SIG-M5 treated with dmso at 0.1 percent for 504 hours (cell line): ENCODE results near the gene UQCR11.
"Not testable (repeated sequence)": the region's sequence is repeated elsewhere in the genome, so short reads cannot be mapped to it uniquely, and the experiment has no call there.

ENCODE experiments used
- DNase-seq: peaks from one replicate; lab custom pipeline; 2025; ENCODE audit not compliant: unreplicated experiment; lab: John Stamatoyannopoulos, UW

Gene UQCR11

DNA sequence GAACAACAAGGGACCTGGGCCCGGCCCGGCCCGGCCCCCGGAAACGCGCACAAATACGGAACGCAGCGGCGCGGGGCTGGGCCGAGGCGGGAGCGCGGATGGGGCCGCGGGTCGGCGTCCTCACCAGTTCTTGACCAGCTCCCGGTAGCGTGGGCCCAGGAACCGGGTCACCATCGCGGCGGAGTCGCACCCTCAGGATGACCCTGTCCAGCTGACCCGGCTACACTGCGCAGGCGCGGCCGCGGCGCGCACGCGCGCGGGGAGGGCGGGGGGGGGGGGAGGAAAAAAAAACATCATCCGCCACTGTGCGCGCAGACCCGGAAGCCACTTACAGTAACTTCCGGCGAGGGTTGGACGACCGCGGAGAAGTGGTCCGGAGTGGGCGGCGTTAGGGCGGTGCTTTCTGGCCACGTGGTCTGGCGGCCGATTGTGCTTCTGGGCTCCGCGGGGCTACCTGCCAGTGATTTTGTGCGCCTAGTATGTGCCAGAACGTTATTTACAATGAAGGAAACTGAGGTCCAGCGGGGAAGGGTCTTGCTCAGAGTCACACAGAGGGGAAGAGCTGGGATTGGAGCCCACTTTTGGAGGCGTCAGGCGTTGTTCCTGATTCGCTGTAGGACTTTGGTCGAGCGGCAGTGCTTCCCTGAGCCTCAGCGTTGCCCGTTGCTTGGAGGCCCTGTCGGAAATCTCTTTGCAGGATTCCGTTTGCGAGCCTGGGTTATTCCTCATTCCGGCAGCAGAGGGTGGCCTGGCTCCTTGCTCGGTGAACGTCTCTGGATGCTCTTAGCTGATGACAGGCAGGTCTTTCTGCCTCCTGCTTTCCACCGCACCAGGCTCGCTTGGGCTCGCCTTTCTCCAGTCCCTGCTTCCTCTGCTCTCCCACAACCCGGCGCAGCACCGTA is at the start of gene UQCR11:
UQCR11 (minus strand) TSS at position 227 of the 902 bp plus-strand sequence; CDS start at position 174, 53 bp downstream.
- DNase-seq, result peak; percentile 91

DNA sequence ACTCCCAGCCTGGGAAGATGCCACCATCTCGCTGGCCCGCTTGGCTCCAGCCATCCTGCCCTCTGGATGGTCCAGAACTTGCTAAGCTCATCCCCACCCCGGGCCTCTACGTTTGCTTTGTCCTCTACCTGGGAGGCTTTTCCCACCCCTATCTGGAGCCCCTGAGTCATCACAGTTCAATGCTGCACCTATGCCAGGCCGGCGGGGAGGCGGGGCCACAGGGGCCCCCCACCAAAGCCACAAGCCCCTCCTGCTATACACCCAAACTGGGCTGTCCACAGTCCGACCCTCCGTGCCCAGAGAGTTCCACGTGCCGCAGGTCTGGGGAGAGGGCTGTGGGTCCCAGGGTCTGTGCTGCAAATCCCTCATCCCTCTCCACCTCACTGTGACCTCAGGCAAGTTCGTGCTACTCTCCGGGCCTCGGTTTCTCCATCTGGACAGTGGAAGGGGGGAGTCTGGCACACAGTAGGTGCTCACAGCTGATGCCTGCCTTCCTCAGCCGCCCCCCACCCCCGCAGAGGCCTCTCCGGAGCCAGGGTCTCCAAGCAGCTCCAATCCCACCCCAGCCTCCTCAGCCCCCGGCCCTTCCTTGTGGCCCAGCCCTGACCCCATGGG is 49.0 kb upstream of the UQCR11 start:
- DNase-seq, result no peak

DNA sequence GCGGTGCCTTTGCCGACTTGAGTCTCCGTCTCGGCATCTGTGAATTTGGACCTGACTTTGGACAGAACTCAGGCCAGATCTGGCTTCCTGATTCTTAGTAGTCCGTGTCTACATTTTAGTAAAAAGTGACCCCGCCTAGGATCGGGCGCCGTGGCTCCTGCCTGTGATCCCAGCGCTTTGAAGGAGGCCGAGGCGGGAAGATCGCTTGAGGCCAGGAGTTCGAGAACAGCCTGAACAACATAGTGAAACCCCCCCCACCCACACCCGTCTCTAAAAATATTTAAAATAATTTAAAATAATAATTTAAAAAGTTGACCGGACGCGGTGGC is 48.0 kb upstream of the UQCR11 start:
- no peak for DNase-seq

DNA sequence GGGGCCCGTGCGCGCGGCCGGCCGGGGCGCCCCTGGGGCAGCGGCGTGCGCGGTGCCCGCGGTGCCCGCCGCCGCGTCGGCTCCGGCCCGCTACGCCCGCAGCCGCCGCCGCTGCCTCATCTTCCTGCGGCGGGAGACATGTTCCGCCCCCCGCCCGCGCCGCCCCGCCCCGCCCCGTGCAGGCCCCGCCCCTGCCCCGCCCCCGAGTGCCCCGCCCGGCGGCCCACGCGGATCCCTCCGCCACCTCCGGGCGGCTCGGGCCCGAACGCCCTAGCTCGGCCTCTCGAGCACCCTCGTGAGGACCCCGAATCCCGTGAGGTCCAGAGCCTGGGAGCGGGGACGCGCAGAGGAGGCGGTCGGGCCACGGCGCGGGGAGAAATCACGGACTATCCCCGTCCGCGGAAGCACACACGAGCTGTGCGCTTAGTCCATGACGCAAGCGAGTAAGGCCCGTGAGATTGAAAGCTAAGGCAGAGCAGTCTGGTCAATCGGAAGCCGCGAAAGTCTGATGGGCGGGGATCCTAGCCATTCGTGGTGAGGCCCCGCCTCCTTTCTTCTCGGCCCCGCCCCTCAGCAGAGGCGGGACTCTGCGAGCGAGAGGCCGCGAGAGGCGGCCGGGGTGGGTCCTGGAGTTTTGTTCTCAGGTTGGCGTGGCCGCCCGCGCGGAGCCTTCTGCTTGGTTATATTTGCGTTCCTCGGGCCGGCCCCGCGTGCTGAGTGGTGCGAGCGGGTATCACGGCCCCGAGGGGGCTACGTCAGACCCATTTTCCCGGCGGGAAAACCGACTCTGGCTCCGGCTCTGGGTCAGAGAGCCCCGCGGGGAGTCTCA is 47.4 kb upstream of the UQCR11 start, which contains the start of gene TCF3:
TCF3 (minus strand) TSS at position 145 of the 829 bp plus-strand sequence. CDS start 2,367 bp downstream, outside the sequence.
- DNase-seq, result peak; percentile 94

DNA sequence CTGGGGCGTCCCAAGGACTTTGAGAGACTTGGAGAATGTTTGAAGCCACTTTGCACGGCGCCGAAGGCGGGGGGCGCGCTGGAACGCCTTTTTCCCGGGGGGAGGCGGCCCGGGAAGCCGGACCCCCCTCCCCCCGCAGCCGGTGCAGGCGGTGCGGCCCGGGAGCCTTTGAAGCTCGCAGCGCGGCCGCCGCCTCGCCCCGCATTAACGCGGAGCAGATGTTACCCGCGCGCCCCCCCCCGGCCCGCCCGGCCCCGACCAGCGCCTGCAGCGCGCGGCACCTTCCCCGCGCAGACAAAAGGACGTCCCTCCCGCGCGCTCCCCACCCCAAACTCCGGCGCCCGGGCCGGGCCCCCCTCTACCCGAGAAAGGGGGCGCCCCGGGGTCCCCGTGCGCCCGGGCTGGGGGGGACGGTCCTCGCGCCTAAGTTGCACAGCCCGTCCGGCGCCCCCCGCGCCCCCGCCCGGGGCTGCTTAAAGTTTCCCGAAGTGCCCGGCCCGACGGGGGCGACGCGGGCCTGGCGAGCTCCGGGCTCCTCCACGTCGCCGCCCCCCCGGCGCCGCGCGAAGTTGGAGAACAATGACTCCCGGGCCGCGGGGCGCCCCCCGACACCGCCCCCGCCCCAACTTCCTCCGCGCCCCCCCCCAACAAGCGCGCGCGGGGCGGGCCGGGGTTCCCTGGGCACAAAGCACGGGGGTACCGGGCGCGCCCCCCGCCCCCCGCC is 46.5 kb upstream of the UQCR11 start:
- no peak for DNase-seq

DNA sequence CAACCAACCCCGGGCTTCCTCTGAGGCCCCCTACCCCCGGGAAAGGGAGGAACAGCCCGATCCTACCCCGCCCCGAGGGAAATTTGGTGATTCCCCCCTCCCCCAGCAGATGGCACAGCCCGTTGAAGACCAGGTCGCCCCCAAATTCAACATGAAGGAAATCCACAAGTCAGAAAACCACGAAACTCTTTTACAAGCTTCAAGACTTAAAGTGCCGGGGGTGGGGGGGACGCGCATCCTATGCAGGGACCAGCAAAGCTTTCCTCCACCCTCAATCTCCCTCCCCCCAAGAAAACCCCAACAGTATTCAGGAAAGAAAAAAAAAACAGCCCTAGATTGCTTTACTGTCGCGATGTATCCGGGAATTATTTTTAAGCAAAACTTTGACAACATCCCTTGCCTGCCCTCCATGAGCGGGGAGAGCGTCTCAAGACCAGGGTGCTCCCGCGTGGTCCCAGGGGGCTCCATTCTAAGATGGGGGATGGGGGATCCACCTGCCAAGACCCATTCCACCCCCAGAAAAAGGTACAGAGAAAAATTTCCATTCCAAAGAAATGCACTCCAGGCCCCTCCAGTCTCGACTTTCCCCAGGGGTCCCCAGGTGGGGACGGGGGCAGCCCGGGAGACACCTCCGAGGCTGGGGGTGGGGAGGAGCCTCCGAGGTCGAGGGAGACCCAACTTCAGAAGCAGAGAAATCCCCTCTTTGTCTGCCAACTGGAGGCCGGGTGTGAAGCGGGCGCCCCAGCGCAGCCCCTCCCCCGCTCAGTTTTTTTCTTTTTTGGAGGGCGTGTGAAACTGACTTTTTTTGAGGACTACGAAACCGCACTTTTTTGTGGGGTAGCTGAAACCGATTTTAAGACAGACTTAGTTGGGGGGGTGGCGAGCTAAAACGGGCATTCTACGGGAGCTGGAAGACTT is 45.6 kb upstream of the UQCR11 start:
- DNase-seq, result peak; percentile 24

DNA sequence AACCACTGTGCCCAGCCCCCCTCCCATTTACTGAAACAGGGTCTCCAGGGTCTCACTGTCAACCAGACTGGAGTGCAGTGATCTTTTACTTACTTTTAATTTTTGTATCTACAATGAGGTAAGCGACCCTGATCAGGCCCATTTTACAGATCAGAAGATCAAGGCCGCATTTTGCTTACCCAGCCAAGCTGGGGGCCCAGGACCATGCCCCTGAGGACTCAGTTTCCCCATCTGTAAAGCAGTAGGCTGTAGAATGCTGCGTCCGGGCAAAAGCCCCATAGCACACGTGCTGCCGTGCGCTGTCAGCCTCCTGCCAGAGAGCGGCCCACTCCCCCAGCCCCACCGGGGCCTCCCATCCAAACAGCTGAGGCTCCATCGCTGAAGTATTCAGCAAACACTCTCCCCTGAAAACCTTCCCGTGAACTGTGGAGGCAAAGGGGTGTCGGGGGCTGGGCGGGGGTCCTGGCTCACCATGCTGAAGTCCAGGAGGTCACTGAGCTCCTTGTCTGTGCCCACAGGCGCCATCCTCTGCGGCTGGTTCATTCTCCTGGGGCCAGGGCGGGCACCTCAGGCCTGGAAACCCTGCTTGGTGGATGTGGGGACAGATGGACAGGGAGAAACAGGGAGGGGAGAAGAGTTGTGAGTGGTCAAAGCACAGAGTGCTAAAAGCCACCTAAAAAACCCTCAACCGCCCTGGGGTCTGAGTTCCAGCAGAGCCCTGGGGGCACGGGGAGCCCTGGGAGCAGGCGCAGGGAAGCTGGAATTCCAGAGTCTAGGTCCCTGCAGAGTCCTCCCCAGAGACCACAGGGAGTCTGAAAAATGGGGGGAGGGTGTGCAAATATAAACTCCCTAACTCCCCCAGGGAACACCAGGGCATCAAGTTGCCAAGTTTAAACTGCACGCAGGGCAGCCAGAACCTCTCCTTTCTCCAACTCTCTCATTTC is 44.7 kb upstream of the UQCR11 start:
- no peak for DNase-seq

DNA sequence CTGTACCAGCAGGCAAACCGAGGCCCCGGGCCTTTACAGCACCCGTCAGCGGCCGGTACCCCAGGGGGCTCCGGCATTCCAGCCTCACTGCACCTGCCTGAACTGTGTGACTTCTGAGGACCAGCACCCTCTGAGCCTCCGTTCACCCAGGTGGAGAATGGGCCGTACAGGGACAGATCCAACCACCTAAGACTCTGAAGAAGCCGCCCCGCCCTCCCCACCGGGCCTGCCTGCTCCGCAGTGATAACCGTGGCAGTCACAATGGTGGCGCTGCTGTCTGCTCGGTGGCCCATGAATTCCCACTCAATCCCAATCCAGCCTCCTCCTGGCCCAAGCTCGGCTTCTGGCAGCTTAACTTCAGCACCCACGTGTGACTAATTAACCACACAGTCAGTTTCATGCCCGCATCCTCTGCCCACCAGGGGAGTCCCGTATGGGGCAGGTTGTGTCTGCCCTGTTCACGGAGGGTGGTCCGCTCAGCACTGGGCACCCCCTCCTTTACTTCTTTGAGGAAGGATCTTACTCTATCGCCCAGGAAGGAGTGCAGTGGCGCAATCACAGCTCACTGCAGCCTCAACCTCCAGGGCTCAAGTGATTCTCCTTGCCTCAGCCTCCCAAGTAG is 43.8 kb upstream of the UQCR11 start:
- no peak for DNase-seq

DNA sequence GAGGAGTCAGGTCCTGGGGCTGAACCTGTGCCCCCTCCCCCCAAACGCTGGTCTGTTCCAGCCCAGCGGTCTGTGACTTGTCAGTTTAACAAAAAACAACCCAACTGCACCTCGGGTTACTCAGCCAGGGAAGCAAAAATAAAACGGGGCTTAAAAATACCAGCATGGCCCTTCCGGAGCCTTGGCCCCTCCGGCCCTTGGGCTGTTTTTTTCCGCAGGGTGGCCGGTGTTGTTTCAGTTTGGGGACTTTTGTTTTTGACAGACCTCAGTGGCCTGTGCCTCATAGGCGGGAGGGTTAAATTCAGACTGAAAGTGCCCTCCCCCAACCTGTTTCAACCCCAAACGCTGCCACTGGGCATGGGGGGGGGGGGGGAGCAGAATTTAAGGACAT is 43.2 kb upstream of the UQCR11 start:
- DNase-seq, result no peak

DNA sequence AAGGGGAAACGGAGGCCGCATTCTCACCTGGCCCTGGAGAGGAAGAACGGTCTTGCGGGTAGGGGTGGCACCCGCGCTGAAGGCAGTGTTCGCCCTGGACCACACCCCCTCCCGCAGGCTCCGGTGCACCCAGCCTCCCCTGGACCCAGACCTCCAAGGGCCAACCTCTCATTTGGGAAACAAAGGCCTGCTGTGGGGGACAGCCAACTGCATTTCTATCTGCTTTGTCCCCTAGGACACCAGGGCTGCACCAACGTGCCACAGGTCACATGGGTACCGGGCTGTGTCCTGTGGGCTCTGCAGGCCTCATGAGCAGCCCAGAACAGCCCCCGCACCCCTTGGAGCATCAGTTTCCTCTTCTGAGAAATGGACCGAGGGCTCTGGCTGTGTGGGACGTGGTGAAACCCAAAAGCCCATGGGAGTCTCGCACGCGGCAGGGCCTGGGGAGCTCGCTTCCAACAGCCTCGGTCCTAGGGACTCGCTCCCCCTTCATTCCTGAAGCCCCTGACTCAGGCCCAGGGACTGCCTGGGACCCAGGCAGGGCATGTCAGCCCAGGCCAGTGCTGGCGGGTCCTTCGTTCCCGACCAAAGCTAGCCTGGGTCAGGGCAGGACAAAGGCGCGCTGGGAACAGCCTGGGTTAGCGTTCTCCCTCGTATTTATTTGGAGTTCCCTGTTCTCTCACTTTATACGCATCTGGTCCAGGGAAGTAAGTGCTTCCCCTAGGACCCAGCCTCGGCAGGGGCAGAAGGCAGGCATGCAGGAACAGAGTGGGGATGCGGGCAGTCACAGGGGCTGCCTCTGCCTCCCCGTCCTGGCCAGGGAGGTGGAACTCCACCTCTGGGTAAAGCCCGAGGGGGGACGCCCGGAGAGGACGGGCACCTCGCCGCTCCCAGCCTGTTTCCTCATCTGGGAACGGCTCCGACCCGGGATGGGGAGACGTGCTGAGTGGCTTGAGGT is 42.5 kb upstream of the UQCR11 start:
- no peak for DNase-seq

DNA sequence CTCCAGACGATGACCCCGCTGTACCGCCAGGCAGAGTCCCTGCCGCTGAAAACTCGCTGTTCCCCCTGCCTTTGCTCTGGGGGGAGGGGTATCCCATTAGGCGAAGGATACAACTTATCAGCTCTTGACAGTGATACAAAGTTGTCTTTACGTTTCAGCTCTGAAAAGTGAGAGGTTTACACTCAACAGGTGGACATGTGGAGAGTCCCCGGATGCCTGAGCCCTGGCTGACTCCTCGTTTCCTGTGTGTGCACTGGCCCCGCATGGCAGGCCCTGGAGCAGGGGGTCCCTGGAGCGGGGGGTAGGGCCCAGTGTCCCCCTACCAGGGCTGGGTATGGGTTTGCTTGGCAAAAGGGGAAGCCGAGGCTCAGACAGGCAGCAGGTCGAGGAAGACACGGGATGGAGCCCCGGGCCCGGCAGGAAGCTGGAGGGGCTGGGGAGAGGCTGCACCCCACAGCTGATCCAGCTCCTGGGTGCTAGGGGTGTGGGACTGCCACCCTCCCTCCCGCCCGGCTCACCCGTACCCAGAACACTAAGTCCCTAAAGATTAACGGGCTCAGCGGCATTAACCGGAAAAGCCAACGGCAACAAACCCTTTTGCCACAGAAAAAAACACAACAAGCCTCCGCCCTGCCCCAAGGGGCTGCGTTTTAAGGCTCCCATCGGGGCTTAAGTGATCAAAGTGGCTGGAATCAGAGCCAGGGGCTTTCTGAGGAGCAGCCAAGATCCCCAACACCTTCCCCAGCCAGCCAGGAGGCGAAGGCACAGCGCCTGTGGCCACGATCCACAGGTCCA is 41.6 kb upstream of the UQCR11 start:
- no peak for DNase-seq

DNA sequence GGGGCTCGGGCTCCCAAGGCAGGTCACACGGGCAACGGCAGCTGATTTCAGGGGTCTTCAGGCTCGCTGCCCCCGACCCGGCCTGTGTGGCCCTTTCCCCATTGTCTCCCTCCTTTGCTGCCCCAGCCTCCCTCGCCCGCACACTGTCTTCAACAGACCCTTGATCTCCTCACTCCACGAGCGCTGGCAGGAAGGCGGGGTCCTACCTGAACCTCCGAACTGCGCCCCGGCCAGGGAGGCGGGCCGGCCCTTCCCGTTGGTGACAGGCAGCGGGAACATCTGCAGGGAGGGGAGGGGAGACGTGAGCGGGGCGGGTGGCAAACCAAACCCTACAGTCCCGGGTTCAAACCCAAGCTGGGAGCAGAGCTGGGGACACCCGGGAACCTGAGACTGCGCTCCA is 40.9 kb upstream of the UQCR11 start:
- no peak for DNase-seq

DNA sequence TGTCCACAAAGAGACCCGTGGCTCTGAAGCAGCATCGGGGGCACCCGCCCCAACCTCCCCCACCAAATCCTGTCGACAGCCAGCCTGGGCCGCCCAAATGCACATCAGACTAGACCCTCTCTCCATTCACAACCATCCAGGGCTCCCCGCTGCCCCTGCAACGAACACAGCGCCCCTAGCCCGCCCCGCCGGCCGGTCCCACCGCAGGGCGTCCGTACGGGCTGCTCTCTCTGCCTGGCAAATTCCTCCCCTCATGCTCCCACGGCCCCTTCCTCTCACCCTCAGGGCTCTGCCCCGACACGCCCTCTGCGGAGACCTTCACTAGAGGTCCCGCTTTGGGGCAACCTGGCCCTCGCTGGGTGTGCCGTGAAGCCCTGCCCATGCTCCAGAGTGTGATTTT is 40.0 kb upstream of the UQCR11 start:
- DNase-seq, result no peak

DNA sequence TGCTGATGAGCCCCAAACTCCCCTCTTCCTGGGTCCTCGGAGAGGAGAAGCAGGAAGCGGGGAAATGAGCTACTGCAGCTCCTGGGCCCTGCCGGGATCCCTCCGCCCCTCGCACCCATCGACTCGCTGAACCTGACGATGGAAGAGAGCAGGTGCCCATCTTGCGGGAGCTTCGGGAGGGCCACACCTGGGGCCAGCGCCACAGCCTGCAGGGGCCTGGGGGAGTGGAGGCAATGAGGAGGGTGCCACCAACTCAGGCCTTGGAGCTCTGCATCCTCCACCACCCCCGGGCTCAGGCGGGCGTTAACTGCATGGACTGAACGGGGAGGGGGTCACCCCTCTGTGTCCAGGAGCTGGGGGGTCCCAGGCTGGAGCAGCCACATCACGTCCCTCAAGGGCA is 38.8 kb upstream of the UQCR11 start:
- no peak for DNase-seq

DNA sequence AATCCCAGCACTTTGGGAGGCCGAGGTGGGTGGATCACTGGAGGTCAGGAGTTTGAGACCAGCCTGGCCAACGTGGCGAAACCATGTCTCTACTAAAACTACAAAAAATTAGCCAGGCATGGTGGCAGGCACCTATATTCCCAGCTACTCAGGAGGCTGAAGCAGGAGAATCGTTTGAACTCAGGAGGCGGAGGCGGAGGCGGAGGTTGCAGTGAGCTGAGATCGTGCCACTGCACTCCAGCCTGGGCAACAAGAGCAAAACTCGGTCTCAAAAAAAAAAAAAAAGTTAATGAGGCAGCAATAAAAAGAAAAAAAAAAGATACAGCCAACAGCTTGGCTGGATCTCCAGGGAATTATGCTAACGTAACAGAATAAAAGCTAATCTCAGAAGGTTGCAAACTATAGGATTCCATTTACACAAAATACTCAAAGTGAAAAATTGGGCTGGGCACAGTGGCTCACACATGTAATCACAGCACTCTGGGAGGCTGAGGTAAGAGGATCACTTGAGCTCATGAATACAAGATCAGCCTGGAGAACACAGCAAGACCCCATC is 35.7 kb upstream of the UQCR11 start:
- DNase-seq, result not testable (repeated sequence)
